CD8-positive, alpha-beta memory T cell (primary cell): ENCODE data around the gene PRRX2. TPM values are rescaled to one million over a fixed set of nuclear protein-coding genes. Genes with fewer than 3 reads are reported as not detected.

Experiments used
- CTCF ChIA-PET: fragments of 350-600 bp; sonication (Branson Sonifier 250); formaldehyde crosslinking; loops from one replicate; lab custom pipeline; 2021; ENCODE audit warnings: antibody characterized with exemption; lab: Charles Lee
- POLR2A ChIA-PET: fragments of 350-600 bp; sonication (Branson Sonifier 250); formaldehyde crosslinking; loops from one replicate; lab custom pipeline; 2021; ENCODE audit warnings: antibody characterized with exemption; lab: Charles Lee
- DNase-seq, 5 donors: peaks; one replicate each; pipeline versions ENCODE4 v3.0.0 to v3.0.0-alpha.2; 2020 to 2022; ENCODE audit warnings: mixed read lengths in 1 of 5
- H3K27ac ChIP-seq: one replicate; pipeline ENCODE4 v1.7.0; 2013; ENCODE audit warnings: low read depth, mild to moderate bottlenecking, low read length, moderate library complexity
- H3K27me3 ChIP-seq: 2 replicates; pipeline ENCODE4 v1.7.0; 2013; ENCODE audit warnings: low read length, mild to moderate bottlenecking; ENCODE audit not compliant: insufficient read depth, poor library complexity, severe bottlenecking
- H3K36me3 ChIP-seq: 2 replicates; pipeline ENCODE4 v1.7.0; 2013; ENCODE audit warnings: mild to moderate bottlenecking, low read length, moderate library complexity; ENCODE audit not compliant: insufficient read depth
- H3K4me1 ChIP-seq: 2 replicates; pipeline ENCODE4 v1.7.0; 2013; ENCODE audit warnings: mild to moderate bottlenecking, low read length, moderate library complexity; ENCODE audit not compliant: insufficient read depth
- H3K4me3 ChIP-seq: 2 replicates; pipeline ENCODE4 v1.7.0; 2013; ENCODE audit warnings: mild to moderate bottlenecking, low read length
- H3K9me3 ChIP-seq: 2 replicates; pipeline ENCODE4 v1.7.0; 2013; ENCODE audit warnings: mild to moderate bottlenecking, low read length
- H3K27ac Mint-ChIP-seq, 8 donors: one replicate each; pipeline ENCODE4 v1.8.0; 2020 to 2021; ENCODE audit warnings: mixed read lengths in 8 of 8, mild to moderate bottlenecking in 6 of 8, inconsistent platforms in 3 of 8, moderate library complexity in 3 of 8
- H3K27me3 Mint-ChIP-seq, 2 donors: one replicate each; pipeline ENCODE4 v1.8.0; 2020 to 2021; ENCODE audit warnings: mixed read lengths in 2 of 2, mild to moderate bottlenecking in 1 of 2, moderate library complexity in 1 of 2
- H3K36me3 Mint-ChIP-seq, 3 donors: one replicate each; pipeline ENCODE4 v1.8.0; 2020 to 2021; ENCODE audit warnings: mixed read lengths in 3 of 3, inconsistent platforms in 1 of 3, mild to moderate bottlenecking in 1 of 3
- H3K4me1 Mint-ChIP-seq, 3 donors: one replicate each; pipeline ENCODE4 v1.8.0; 2020 to 2021; ENCODE audit warnings: mixed read lengths in 3 of 3, inconsistent platforms in 1 of 3, mild to moderate bottlenecking in 1 of 3
- H3K4me3 Mint-ChIP-seq, 7 donors: one replicate each; pipeline ENCODE4 v1.8.0; 2020 to 2021; ENCODE audit warnings: mixed read lengths in 7 of 7, mild to moderate bottlenecking in 6 of 7, moderate library complexity in 4 of 7, inconsistent platforms in 2 of 7
- H3K9me3 Mint-ChIP-seq, 5 donors: one replicate each; pipeline ENCODE4 v1.8.0; 2020 to 2022; ENCODE audit warnings: mixed read lengths in 5 of 5, mild to moderate bottlenecking in 3 of 5, moderate library complexity in 2 of 5, inconsistent platforms in 1 of 5
- polyA plus RNA-seq: library from polyadenylated mRNA; unstranded; fragments of 300-500 nt; fragmentation: Illumina TruSeq; gene quantifications from one replicate; pipeline ENCODE4 v1.2.3, GENCODE V29; 2021
- total RNA-seq, 2 experiments: library from RNA; stranded (reverse); gene quantifications; one replicate each; pipeline ENCODE4 v1.2.3, GENCODE V29; 2021

Gene PRRX2
- total and polyA plus RNA-seq, 3 experiments from 2014 or later: 0.35 to 0.66 TPM; not detected in 1

DNA sequence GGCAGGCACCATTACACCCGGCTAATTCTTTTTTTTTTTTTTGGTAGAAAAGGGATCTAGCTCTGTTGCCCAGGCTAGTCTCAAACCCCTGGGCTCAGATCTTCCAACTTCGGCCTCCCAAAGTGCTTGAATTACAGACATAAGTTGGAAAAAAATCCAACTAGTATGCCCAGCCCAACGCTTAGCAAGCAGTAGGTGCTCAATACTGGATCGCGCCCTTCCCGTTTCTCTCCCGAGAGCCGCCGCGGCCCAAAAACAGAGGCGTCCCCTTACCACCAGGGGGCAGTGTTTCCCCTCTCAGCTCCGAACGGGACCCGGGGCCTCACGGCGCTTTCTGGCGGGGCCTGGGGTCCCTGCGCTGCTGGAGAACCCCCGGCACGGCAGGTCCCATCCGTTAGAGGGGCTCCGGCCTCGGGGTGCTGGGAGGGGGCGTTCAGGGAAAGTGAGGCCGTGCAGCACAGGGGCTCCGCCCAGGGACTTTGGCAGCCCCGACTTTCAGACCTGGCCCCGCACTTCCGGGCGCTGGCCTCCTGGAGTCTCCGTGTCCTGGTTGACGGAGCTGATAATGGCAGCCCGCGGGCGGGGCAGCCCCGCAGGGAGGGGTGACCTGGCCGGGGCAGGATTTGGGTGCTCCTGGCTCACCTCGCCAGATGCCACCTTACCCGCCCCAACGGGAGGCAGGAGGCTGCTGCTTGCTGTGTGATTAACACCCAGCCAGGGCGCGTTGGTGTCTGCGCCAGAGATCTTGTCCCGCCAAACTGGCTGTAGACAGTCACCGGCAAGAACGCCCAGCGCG is 72.2 kb downstream of the PRRX2 start:
- no peaks in the 10 kb centered on the region for H3K27me3 ChIP-seq
- no peaks in the 10 kb centered on the region for H3K36me3 ChIP-seq
- Mint-ChIP-seq H3K36me3 (no peaks in the 10 kb centered on the region), H3K27ac (peak overlapping the region; percentile 42 to 93 (median 74)), H3K27me3 (peaks cover 0 to 7% of the 10 kb centered on the region in 2 donors), H3K9me3 (no peaks in the 10 kb centered on the region), H3K4me1 (peaks cover 6 to 13% (median 9%) of the 10 kb centered on the region in 3 donors), H3K4me3 (peak overlapping the region; percentile 71 to 90 (median 76))
- POLR2A ChIA-PET: interaction anchor here (0.5 to 1.3 kb wide), 5 partner anchors 27 to 1504 kb away, joined by 3 to 6 read pairs (median 5); no protein-coding TSS in a partner anchor
- peak overlapping the region; percentile 81 for H3K4me3 ChIP-seq
- H3K27ac ChIP-seq: peak overlapping the region; percentile 82
- peak; percentile 77 to 87 (median 84) for DNase-seq
- peaks cover 13% of the 10 kb centered on the region for H3K4me1 ChIP-seq
- CTCF ChIA-PET: interaction anchor here (0.6 to 4.9 kb wide), 29 partner anchors 8 to 606 kb away, joined by 3 to 59 read pairs (median 4); partner anchors contain the start of genes NTMT1 and PTGES
- H3K9me3 ChIP-seq: no peaks in the 10 kb centered on the region

- no peaks in the 10 kb centered on the region for H3K27me3 ChIP-seq
- H3K4me3 ChIP-seq: no peak overlapping the region
- peaks cover 13% of the 10 kb centered on the region for H3K4me1 ChIP-seq
- Mint-ChIP-seq H3K27me3 (peaks cover 0 to 5% of the 10 kb centered on the region in 2 donors), H3K36me3 (no peaks in the 10 kb centered on the region), H3K9me3 (no peaks in the 10 kb centered on the region), H3K4me1 (peaks cover 6 to 13% (median 9%) of the 10 kb centered on the region in 3 donors), H3K27ac (peak overlapping the region in 1 of 8 donors; percentile 9), H3K4me3 (peak overlapping the region in 4 of 7 donors; percentile 13 to 71 (median 40))
- no peaks in the 10 kb centered on the region for H3K36me3 ChIP-seq
- no peak overlapping the region for H3K27ac ChIP-seq
- no peaks in the 10 kb centered on the region for H3K9me3 ChIP-seq
- DNase-seq: no peak
- CTCF ChIA-PET: interaction anchor here (2.6 to 4.9 kb wide), 4 partner anchors 12 to 51 kb away, joined by 12 to 59 read pairs (median 32); no protein-coding TSS in a partner anchor
- POLR2A ChIA-PET: no interaction called here
These were observed 74.0 kb downstream of the PRRX2 start for GRCh38 chr9:129739432-129739831.

GRCh38 chr9:129740174-129740573 is 74.7 kb downstream of the PRRX2 start:
- no peaks in the 10 kb centered on the region for H3K27me3 ChIP-seq
- peaks cover 6 to 13% (median 9%) of the 10 kb centered on the region in 3 donors for H3K4me1 Mint-ChIP-seq
- no peak overlapping the region for H3K27ac ChIP-seq
- H3K4me3 ChIP-seq: no peak overlapping the region
- peak overlapping the region in 1 of 7 donors; percentile 44 for H3K4me3 Mint-ChIP-seq
- no peak overlapping the region for H3K27ac Mint-ChIP-seq
- no peaks in the 10 kb centered on the region for H3K36me3 ChIP-seq
- POLR2A ChIA-PET: interaction anchor here (0.5 kb wide), 1 partner anchor 965 kb away, joined by 5 read pairs; no protein-coding TSS in a partner anchor
- H3K9me3 Mint-ChIP-seq: no peaks in the 10 kb centered on the region
- peaks cover 13% of the 10 kb centered on the region for H3K4me1 ChIP-seq
- DNase-seq: no peak
- CTCF ChIA-PET: interaction anchor here (1.0 to 4.9 kb wide), 3 partner anchors 13 to 44 kb away, joined by 3 to 59 read pairs (median 42); no protein-coding TSS in a partner anchor
- no peaks in the 10 kb centered on the region for H3K36me3 Mint-ChIP-seq
- peaks cover 0 to 5% of the 10 kb centered on the region in 2 donors for H3K27me3 Mint-ChIP-seq
- H3K9me3 ChIP-seq: no peaks in the 10 kb centered on the region

GRCh38 chr9:129740666-129741464 is 75.4 kb downstream of the PRRX2 start:
- H3K9me3 Mint-ChIP-seq: no peaks in the 10 kb centered on the region
- H3K4me3 ChIP-seq: no peak overlapping the region
- DNase-seq: no peak
- H3K27ac ChIP-seq: no peak overlapping the region
- H3K27ac Mint-ChIP-seq: no peak overlapping the region
- peaks cover 6 to 13% (median 9%) of the 10 kb centered on the region in 3 donors for H3K4me1 Mint-ChIP-seq
- peaks cover 0 to 4% of the 10 kb centered on the region in 2 donors for H3K27me3 Mint-ChIP-seq
- H3K4me3 Mint-ChIP-seq: no peak overlapping the region
- peaks cover 13% of the 10 kb centered on the region for H3K4me1 ChIP-seq
- ChIA-PET CTCF (interaction anchor here (1.0 to 4.9 kb wide), 3 partner anchors 14 to 43 kb away, joined by 3 to 59 read pairs (median 42); no protein-coding TSS in a partner anchor), POLR2A (no interaction called here)
- H3K36me3 ChIP-seq: no peaks in the 10 kb centered on the region
- H3K27me3 ChIP-seq: no peaks in the 10 kb centered on the region
- no peaks in the 10 kb centered on the region for H3K36me3 Mint-ChIP-seq
- H3K9me3 ChIP-seq: no peaks in the 10 kb centered on the region

- Histone ChIP-seq H3K4me1 (no peaks in the 10 kb centered on the region), H3K9me3 (no peaks in the 10 kb centered on the region), H3K27me3 (no peaks in the 10 kb centered on the region), H3K4me3 (no peak overlapping the region), H3K36me3 (no peaks in the 10 kb centered on the region), H3K27ac (no peak overlapping the region)
- no peak for DNase-seq
- H3K4me1 Mint-ChIP-seq: no peaks in the 10 kb centered on the region
- H3K27ac Mint-ChIP-seq: no peak overlapping the region
- no peak overlapping the region for H3K4me3 Mint-ChIP-seq
- POLR2A ChIA-PET: no interaction called here
- H3K9me3 Mint-ChIP-seq: no peaks in the 10 kb centered on the region
- H3K27me3 Mint-ChIP-seq: peaks cover 0 to 5% of the 10 kb centered on the region in 2 donors
- CTCF ChIA-PET: interaction anchor here (1.3 kb wide), 1 partner anchor 8 kb away, joined by 4 read pairs; no protein-coding TSS in a partner anchor
- H3K36me3 Mint-ChIP-seq: no peaks in the 10 kb centered on the region
These were observed 79.8 kb downstream of the PRRX2 start for GRCh38 chr9:129745200-129745599.

DNA sequence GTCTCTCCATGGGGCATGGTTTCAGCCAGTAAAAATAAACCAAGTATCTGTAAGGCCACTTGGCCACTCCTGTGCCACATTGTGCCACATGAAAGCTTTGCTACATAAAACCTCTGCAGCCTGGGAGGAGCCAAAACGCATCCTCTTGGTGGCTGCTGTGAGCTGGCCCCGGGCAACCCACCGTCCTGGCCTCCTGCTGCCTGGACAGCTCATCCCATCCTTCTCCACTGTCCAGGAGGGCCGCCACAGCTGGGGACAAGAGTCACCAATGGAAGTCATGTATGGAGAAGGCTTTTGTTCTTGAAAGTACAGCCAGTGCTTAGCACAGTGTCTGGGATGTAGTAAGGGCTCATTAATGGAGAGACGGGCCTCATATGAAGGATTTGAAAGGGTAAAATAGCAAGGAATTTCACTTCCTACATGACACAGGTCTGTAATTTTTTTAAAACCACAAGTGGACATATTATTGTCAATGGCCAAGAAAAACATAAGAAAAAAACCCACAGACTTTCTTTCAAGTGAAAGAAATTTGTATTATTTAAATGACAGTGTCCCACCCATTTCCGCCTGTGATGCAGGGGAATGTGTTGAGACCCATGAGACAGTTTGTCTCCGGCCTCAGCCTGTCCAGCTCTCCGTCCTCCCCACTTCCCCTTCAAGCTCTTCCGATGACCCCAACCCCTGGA is 80.8 kb downstream of the PRRX2 start:
- POLR2A ChIA-PET: no interaction called here
- Mint-ChIP-seq H3K4me1 (no peaks in the 10 kb centered on the region), H3K36me3 (no peaks in the 10 kb centered on the region), H3K27me3 (peaks cover 0 to 1% of the 10 kb centered on the region in 2 donors), H3K4me3 (no peak overlapping the region), H3K27ac (no peak overlapping the region), H3K9me3 (no peaks in the 10 kb centered on the region)
- H3K4me1 ChIP-seq: no peaks in the 10 kb centered on the region
- DNase-seq: no peak
- H3K27me3 ChIP-seq: no peaks in the 10 kb centered on the region
- no peaks in the 10 kb centered on the region for H3K9me3 ChIP-seq
- H3K4me3 ChIP-seq: no peak overlapping the region
- H3K27ac ChIP-seq: no peak overlapping the region
- CTCF ChIA-PET: interaction anchor here (0.8 to 1.3 kb wide), 3 partner anchors 8 to 10 kb away, joined by 3 to 4 read pairs (median 4); no protein-coding TSS in a partner anchor
- no peaks in the 10 kb centered on the region for H3K36me3 ChIP-seq

GRCh38 chr9:129748249-129748648 is 82.8 kb downstream of the PRRX2 start:
- Mint-ChIP-seq H3K4me3 (no peak overlapping the region), H3K27me3 (peaks cover 2 to 3% of the 10 kb centered on the region in 2 donors), H3K27ac (no peak overlapping the region), H3K9me3 (no peaks in the 10 kb centered on the region), H3K4me1 (peaks cover 0 to 9% (median 2%) of the 10 kb centered on the region in 3 donors), H3K36me3 (no peaks in the 10 kb centered on the region)
- H3K27ac ChIP-seq: no peak overlapping the region
- DNase-seq: no peak
- no peaks in the 10 kb centered on the region for H3K27me3 ChIP-seq
- no peaks in the 10 kb centered on the region for H3K36me3 ChIP-seq
- CTCF ChIA-PET: no interaction called here
- no peak overlapping the region for H3K4me3 ChIP-seq
- POLR2A ChIA-PET: no interaction called here
- H3K9me3 ChIP-seq: no peaks in the 10 kb centered on the region
- H3K4me1 ChIP-seq: peaks cover 6% of the 10 kb centered on the region
